ENCODE data around the gene SLC22A12.
A peak's percentile ranks its signal among the peaks of the same experiment; 100 is the strongest.

DNA sequence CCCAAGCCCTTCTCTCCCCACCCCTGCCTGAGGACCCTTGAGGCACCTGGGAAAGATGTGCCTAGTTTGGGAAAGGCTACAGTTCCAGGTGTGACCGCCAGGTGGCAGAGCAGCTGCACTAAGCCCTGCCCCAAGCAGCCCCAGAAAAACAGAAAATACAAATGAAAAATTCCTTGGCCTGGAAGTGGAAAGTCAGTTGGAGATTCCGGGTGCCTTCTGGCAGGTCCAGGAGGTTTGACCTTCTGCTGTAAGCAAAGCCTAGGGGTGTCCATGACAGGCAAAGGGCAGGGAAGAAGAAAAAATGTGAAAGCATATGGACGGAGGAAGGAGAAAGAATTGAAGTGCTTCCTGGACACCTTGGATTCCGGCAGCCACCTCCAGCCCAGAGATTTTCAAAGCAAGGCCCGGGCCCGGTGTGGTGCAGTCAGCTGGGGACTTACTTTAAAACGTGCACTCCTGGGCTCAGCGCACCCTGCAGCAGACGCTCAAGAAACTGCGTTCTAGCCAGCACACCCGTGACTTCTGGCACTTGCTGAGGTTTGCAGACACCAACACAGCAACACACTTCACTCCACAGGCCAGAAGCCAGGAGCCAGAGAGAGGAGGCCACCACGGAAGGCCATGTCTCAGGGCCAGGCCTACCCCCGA, 37.3 kb upstream of the SLC22A12 start:
- TF ChIP-seq CTCF (IDR thresholded peaks at IDR 0.05; ENCODE audit: low read depth, low read length) (peak; percentile 96), POLR2A (IDR thresholded peaks at IDR 0.05; ENCODE audit: extremely low read depth, insufficient read length) (no peak)
- TF ChIP-seq, protein P1, sequence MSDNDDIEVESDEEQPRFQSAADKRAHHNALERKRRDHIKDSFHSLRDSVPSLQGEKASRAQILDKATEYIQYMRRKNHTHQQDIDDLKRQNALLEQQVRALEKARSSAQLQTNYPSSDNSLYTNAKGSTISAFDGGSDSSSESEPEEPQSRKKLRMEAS (IDR thresholded peaks at IDR 0.05; ENCODE audit: low read depth, low read length), result peak; percentile 59; the same call in 1 of the 2 replicates

Data from NB4 (cell line).